Thoracic aorta (tissue), 2 donors: ENCODE results near the gene CYTL1. TPM values are rescaled to one million over a fixed set of nuclear protein-coding genes. Genes with fewer than 3 reads are reported as not detected.
A peak's percentile ranks its signal among the peaks of the same experiment; 100 is the strongest.

Experiments used
- ATAC-seq: fragments of 150-250 bp; one replicate; pipeline ENCODE4 v1.8.0; 2017; ENCODE audit warnings: low read depth; ENCODE audit not compliant: insufficient number of reproducible peaks, low FRiP score
- DNase-seq: peaks from one replicate; pipeline ENCODE4 v3.0.0-alpha.2; 2020; ENCODE audit warnings: low spot score
- H3K27ac ChIP-seq, 2 donors: fragments of 200-600 bp; sonication (generic); 1 replicate in 1 of 2; 2 replicates in 1 of 2; pipeline ENCODE4 v1.5.1; 2016; ENCODE audit warnings: mild to moderate bottlenecking in 2 of 2, moderate library complexity in 2 of 2
- H3K27me3 ChIP-seq: fragments of 200-600 bp; sonication (generic); replicated peaks from 2 replicates; pipeline ENCODE4 v1.6.0; 2016; ENCODE audit warnings: mild to moderate bottlenecking; ENCODE audit not compliant: insufficient read depth
- H3K36me3 ChIP-seq: fragments of 200-600 bp; sonication (generic); one replicate; pipeline ENCODE4 v1.5.1; 2016
- H3K4me1 ChIP-seq, 2 donors: fragments of 200-600 bp; sonication (generic); 1 replicate in 1 of 2; 2 replicates in 1 of 2; pipeline versions ENCODE4 v1.5.1 to v1.6.0; 2016; ENCODE audit warnings: low read depth in 2 of 2, mild to moderate bottlenecking in 1 of 2; ENCODE audit not compliant: control insufficient read depth in 1 of 2
- H3K4me3 ChIP-seq: fragments of 200-600 bp; sonication (generic); 2 replicates; pipeline ENCODE4 v1.5.1; 2016; ENCODE audit warnings: mild to moderate bottlenecking
- H3K9me3 ChIP-seq: fragments of 200-600 bp; sonication (generic); 2 replicates; pipeline ENCODE4 v1.5.1; 2016
- total RNA-seq, 2 donors: library from RNA; depleted of rRNA; stranded (reverse); fragments of >200 nt; gene quantifications; one replicate each; pipeline versions ENCODE4 v1.1.0 to v1.2.3, GENCODE V29; 2016
- TF ChIP-seq, protein P1 (sequence below): fragments of 200-600 bp; sonication (generic); IDR thresholded peaks from one replicate; pipeline ENCODE4 v1.5.1; 2019; ENCODE audit warnings: antibody characterized with exemption

CYTL1 gene
- total RNA-seq, 2 donors from 2014 or later: 52.3 to 126 TPM

DNA sequence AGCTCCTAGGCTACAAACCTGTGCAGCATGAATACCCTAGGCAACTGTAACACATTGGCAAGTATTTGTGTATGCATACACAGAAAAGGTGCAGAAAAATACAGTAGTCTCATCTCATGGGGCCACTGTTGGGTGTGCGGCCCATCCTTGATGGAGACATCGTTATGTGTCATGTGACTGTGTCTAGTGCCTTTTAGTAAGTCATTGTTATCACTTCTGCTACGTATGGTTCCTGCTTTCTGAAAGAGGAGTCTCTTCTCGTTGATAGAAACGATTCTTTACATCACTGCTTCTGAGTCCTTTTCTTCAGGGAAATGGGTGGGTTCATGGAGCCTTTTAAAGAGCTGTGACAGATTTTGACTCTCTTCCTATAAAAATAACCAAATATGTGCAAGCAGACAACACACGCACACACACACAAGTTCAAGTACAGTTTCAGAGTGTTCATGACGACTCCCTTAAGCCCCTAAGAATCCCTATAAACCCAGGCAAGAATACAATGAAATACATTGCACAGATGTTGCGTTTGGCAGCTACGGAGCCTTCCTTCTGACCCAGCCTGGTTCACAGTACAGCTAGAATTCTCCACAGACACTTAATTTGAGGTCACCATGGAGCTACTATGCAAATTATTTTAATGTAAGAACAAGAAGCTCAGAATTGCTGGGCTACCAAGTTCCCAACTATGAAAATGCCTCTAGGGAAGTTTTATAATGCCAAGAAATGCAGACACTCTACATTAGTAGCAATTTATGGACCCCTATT lies 21.8 kb upstream of the CYTL1 start:
- TF ChIP-seq, protein P1, sequence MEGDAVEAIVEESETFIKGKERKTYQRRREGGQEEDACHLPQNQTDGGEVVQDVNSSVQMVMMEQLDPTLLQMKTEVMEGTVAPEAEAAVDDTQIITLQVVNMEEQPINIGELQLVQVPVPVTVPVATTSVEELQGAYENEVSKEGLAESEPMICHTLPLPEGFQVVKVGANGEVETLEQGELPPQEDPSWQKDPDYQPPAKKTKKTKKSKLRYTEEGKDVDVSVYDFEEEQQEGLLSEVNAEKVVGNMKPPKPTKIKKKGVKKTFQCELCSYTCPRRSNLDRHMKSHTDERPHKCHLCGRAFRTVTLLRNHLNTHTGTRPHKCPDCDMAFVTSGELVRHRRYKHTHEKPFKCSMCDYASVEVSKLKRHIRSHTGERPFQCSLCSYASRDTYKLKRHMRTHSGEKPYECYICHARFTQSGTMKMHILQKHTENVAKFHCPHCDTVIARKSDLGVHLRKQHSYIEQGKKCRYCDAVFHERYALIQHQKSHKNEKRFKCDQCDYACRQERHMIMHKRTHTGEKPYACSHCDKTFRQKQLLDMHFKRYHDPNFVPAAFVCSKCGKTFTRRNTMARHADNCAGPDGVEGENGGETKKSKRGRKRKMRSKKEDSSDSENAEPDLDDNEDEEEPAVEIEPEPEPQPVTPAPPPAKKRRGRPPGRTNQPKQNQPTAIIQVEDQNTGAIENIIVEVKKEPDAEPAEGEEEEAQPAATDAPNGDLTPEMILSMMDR: no peak

DNA sequence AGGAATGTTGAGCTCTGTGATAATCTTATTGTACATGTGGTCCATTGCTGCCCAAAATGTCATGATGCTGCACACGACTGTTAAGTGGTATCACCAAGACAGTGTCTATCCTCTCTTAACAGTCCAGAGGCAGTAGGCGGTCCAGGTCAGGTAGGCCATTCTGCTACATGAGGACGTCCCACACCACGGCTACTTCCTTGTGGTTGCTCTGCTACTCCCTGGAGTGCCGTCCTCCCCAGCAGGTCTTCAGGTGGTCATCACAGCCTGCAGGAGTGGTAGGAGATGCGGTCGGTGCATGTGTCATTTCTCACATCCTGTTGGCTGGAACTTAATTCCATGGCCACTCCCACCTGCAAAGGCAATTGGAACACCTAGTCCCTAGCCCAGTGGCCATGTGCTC lies 20.5 kb upstream of the CYTL1 start:
- TF ChIP-seq, protein P1: no peak
- Histone ChIP-seq H3K27me3 (no peaks in the 10 kb centered on the region), H3K27ac (no peak overlapping the region), H3K4me1 (peaks cover 10 to 25% of the 10 kb centered on the region in 2 donors), H3K4me3 (no peak overlapping the region), H3K36me3 (no peaks in the 10 kb centered on the region), H3K9me3 (no peaks in the 10 kb centered on the region)
- DNase-seq (no peak), ATAC-seq (no peak)

More for the DNA sequence above, 21.8 kb upstream of the CYTL1 start:
- H3K4me3 ChIP-seq: no peak overlapping the region
- H3K27ac ChIP-seq: no peak overlapping the region
- peaks cover 10 to 17% of the 10 kb centered on the region in 2 donors for H3K4me1 ChIP-seq
- H3K36me3 ChIP-seq: no peaks in the 10 kb centered on the region
- DNase-seq (no peak), ATAC-seq (no peak)
- no peaks in the 10 kb centered on the region for H3K9me3 ChIP-seq
- no peaks in the 10 kb centered on the region for H3K27me3 ChIP-seq

DNA sequence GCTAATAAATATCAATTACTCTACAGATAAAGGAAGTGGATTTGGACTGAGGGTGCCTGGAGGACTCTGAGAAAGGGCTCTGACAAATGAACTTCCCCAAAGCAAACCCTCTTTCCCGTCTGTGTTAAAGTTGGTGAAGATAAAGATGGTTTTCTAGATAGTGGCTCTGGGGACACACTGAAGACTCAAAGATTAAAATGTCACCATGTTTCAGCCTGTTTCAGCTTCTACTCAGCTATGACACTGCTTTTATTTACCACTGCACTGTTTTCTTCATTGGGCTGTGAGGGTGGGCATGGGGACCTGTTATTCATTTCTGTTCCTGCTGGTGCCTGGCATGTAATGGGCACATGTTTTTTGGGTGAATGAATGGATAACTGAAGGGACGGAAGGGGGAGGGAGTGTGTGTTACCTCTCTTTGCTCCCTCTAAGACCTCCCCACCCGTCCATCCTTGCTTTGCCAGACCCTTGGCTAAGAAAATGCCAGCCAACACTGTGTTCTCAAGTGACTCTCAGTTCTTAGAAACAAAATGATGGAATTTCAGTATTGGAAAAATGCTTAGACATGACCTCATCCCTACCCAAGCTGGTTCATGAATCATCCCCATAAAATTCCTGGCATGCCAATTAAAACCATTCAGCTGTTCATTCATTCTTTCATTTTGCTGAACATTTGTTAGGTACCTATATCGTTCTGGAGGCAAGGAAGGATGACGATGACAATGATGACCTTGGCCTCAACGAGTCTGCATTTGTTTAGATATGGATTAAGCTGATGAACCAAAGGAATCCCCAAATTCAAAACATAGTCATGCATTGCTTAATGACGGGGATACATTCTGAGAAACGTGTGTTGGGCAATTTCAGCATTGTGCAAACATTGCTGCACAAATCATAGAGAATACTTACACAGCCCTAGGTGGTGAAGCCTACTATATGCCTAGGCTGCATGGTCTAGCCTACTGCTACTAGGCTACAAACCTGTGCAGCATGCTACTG lies 18.6 kb upstream of the CYTL1 start:
- Histone ChIP-seq H3K9me3 (no peaks in the 10 kb centered on the region), H3K27me3 (no peaks in the 10 kb centered on the region), H3K27ac (no peak overlapping the region), H3K4me3 (peak overlapping the region; percentile 21), H3K4me1 (peaks cover 29 to 44% of the 10 kb centered on the region in 2 donors), H3K36me3 (no peaks in the 10 kb centered on the region)
- peak; percentile 61 for ATAC-seq
- TF ChIP-seq, protein P1: no peak
- no peak for DNase-seq

DNA sequence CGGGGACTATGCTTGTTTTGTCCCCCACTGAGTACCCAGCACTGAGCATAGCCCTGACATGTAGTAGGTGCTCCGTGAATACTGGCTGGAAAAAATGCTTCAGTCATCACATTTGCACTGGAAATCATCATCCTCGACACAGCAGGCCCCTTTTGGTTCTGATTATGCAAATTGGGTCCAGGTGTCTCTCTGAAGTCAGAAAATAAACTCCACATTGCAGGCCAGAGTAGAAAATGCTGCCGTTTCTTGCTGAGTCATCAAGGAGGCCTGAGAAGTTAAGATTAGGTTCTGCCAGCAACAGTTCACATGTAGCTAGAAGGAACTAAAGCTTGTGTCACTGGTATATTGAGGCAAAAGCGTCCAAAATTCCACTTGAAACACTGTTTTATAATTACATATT lies 17.0 kb upstream of the CYTL1 start:
- Histone ChIP-seq H3K9me3 (no peaks in the 10 kb centered on the region), H3K4me3 (no peak overlapping the region), H3K36me3 (no peaks in the 10 kb centered on the region), H3K4me1 (peaks cover 31 to 47% of the 10 kb centered on the region in 2 donors), H3K27ac (no peak overlapping the region), H3K27me3 (no peaks in the 10 kb centered on the region)
- TF ChIP-seq, protein P1: no peak
- no peak for ATAC-seq
- no peak for DNase-seq

DNA sequence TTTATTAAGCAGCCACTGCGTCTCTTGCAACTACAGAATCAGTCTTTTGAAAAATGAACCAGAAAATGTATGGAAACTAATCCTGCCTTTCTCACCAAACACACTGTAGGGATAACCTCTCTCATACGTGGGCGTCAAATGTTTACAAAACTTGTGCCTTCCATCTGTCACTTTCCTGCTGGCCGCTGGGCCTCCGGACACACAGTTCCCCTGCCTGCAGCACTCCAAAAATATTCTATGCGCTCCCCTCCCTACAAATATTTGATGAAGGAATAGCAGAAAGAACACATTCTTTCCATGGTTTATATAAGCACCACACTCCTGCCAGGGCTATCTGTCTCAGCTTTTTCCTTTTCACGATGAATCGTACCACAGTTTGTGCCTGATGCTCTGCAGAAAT lies 14.9 kb upstream of the CYTL1 start:
- DNase-seq: no peak
- H3K27ac ChIP-seq: peak overlapping the region in 1 of 2 donors; percentile 62

More for the DNA sequence above, 14.9 kb upstream of the CYTL1 start:
- ATAC-seq: no peak
- Histone ChIP-seq H3K9me3 (no peaks in the 10 kb centered on the region), H3K4me1 (peaks cover 31 to 47% of the 10 kb centered on the region in 2 donors), H3K4me3 (no peak overlapping the region), H3K36me3 (no peaks in the 10 kb centered on the region), H3K27me3 (no peaks in the 10 kb centered on the region)
- TF ChIP-seq, protein P1: no peak
